Activated T-cell treated with anti-CD3 and anti-CD28 coated beads for 24 hours (primary cell): ENCODE data around the gene APOBEC3G.
A peak's percentile ranks its signal among the peaks of the same experiment; 100 is the strongest.
"Not testable (repeated sequence)": the region's sequence is repeated elsewhere in the genome, so short reads cannot be mapped to it uniquely, and the experiment has no call there.

Experiments
- DNase-seq: peaks from one replicate; pipeline ENCODE4 v3.0.0-alpha.2; 2020; ENCODE audit warnings: low read depth

The APOBEC3G gene

DNA sequence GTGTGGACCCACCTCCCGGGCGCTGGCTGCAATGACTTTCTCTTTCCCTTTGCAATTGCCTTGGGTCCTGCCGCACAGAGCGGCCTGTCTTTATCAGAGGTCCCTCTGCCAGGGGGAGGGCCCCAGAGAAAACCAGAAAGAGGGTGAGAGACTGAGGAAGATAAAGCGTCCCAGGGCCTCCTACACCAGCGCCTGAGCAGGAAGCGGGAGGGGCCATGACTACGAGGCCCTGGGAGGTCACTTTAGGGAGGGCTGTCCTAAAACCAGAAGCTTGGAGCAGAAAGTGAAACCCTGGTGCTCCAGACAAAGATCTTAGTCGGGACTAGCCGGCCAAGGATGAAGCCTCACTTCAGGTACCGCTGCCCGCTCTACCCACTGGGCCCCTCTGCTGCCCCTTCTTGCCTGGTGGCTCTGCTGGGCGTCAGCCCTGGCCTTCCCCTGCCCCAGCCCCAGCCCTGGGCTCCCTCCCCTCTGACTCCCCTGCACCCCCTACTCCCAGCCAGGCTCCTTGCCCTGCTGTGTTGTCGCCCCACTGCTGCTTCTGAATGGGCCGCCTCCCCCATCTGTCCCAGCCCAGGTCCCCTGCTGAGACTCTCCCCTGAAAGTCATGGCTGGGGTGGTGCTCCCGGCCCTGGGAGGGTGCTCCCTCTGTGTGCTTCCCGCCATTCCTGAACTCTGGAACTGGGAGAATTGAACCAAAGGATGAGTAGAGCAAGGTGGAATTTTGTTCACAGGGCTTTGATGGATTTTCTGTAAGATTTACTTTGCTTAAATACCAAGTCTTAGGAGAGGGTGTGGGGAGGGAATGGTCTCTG is at the start of gene APOBEC3G:
Gene APOBEC3G (plus strand): TSS at position 250 of the 815 bp plus-strand sequence. CDS start 87 bp downstream, at position 337.
- peak; percentile 39 for DNase-seq

DNA sequence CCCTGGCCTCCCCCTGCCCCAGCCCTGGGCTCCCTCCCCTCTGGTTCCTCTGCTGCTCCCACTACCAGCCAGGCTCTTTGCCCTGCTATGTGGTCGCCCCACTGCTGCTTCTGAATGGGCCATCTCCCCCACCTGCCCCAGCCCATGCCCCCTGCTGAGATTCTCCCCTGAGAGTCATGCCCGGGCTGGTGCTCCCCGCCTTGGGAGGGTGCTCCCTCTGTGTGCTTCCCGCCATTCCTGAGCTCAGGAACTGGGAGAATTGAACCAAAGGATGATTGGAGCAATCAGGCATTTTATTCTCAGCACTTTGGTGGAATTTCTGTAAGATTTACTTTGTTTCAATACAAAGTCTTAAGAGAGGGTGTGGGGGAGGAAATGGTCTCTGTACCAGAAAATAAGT is 49.4 kb upstream of the APOBEC3G start:
- no peak for DNase-seq

DNA sequence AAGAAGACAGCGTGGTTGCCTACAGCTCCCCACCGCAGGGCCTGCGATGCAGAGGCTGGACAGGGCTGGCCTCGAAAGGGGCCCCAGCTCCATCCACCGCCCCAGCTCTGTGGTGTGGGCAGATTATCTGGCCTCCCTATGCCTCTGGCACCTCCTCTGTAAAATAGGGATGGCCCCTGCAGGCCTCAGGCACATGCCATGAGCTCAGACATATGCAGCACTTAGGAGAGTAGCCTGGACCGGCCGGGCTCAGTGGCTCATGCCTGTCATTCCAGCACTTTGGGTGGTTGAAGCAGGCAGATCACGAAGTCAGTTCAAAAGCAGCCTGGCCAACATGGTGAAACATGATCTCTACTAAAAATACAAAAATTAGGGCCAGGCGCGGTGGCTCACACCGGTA is 48.8 kb upstream of the APOBEC3G start:
- no peak for DNase-seq

DNA sequence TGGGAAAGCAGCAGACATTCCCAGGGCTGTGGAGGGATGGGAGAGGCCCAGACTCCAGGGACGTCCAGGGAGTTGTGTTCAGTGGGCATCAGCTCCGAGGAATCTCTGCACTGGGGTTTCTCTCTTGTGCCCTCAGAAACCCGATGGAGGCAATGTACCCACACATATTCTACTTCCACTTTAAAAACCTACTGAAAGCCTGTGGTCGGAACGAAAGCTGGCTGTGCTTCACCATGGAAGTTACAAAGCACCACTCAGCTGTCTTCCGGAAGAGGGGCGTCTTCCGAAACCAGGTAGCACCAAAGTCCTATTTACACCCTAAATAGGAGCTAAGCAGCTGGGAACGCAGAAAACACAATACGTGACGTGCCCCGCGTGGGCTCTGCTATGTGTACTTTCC is 47.8 kb upstream of the APOBEC3G start:
- DNase-seq, result no peak

DNA sequence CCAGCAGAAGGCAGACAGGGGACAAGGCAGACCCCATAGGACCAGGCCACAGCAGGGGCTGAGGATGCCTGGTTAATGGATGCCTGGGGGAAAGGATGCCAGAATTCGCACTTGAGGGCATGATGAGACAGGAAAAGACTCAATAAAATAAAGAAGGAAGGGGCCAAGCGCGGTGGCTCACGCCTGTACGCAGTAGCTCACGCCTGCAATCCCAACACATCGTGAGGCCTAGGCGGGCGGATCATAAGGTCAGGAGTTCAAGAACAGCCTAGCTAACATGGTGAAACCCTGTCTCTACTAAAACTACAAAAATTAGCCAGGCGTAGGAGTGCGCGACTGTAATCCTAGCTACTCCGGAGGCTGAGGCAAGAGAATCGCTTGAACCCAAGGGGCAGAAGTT is 46.4 kb upstream of the APOBEC3G start:
- no peak for DNase-seq

DNA sequence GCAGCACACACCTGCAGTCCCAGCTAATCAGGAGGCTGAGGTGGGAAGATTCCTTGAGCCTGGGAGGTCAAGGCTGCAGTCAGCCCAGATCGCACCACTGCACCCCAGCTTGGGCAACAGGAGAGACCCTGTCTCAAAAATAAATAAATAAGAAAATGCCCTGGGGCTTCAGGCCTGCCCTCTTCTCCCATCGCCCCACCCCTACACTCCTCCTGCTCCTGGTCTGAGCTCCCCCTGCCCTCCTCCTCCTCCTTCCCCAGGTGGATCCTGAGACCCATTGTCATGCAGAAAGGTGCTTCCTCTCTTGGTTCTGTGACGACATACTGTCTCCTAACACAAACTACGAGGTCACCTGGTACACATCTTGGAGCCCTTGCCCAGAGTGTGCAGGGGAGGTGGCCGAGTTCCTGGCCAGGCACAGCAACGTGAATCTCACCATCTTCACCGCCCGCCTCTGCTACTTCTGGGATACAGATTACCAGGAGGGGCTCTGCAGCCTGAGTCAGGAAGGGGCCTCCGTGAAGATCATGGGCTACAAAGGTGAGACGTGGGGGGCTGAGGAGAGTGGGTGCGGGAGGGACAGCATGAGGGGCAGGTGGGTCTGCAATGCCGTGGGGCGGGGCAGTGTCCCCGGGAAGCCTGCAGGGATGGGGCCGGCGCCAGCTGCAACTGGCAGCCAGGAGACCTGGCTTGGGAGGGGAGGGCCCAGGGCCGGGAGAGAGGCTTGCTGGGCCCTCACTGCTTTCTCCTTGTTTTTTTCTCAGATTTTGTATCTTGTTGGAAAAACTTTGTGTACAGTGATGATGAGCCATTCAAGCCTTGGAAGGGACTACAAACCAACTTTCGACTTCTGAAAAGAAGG is 45.4 kb upstream of the APOBEC3G start:
- not testable (repeated sequence) for DNase-seq

DNA sequence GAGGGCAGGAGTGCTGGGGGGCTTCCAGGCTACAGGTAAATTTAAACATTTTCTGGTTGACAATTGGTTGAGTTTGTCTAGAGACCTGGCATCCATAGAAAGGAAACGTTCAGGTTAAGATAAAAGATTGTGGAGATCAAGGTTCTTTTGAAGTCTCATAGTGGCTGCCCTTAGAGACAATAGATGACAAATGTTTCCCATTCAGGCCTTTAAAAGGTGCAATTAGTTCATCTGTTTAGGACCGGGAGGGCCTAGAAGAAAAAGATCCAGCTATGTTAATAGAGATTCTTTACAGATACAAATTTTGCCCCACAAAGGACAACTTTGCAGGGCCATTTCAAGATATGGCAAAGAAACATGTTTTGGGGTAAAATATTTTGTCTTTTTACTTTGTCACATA is 40.0 kb upstream of the APOBEC3G start:
- not testable (repeated sequence) for DNase-seq

DNA sequence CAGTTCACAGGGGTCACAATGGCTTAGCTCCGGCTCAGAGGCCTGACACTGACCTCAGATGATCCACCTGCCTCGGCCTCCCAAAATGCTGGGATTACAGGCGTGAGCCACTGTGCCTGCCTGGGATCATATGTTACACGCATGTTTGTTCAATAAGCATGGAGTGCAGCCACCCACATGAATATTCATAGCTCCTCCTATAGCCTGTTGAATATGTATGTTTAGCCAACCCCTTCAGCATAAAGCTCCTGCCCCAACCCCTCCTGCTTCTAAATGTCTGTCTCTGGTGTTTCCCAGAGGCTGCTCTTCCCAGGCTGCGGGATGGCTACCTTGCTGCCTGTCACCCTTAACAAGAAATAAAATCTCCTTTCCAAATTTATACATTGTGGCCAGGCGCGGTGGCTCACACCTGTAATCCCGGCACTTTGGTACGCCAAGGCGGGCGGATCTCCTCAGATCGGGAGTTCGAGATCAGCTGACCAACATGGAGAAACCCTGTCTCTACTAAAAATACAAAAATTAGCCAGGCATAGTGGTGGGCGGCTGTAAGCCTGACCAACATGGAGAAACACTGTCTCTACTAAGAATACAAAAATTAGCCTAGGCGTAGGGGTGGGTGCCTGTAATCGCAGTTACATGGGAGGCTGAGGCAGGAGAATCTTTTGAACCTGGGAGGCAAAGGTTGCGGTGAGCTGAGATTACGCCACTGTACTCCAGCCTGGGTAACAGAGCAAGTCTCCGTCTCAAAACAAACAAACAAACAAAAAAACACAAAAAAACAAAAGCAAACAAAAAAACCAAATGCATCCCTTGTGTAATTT is 37.6 kb upstream of the APOBEC3G start:
- no peak for DNase-seq

DNA sequence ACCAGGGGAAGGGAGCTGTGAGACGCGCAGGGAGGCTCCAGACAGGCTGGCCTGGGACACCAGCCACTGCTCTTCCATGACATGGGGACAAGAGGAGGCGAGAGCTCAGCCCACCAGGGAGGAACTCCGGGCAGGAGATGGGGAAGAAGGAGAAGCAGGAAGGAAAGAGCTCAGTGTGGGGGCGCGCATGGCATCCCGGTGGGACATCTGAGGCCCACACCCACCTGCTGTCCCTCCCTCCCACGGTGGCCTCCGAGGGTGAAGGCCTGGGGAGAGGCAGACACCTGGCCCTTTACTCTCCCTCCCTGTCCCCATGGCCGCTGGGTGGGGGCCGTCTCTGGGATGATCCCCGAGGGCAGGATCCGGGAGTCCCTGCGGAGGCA is 36.9 kb upstream of the APOBEC3G start:
- not testable (repeated sequence) for DNase-seq

DNA sequence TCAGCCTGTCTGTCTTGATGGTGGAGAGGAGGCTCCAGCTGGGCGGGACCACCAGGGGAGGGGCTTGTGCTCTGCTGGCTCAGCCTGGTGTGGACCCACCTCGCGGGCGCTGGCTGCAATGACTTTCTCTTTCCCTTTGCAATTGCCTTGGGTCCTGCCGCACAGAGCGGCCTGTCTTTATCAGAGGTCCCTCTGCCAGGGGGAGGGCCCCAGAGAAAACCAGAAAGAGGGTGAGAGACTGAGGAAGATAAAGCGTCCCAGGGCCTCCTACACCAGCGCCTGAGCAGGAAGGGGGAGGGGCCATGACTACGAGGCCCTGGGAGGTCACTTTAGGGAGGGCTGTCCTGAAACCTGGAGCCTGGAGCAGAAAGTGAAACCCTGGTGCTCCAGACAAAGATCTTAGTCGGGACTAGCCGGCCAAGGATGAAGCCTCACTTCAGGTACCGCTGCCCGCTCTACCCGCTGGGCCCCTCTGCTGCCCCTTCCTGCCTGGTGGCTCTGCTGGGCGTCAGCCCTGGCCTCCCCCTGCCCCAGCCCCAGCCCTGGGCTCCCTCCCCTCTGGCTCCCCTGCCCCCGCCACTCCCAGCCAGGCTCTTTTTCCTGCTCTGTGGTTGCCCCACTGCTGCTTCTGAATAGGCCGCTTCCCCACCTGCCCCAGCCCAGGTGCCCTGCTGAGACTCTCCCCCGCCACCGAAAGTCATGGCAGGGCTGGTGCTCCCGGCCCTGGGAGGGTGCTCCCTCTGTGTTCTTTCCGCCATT is 36.4 kb upstream of the APOBEC3G start, which contains the start of gene APOBEC3F:
Gene APOBEC3F (plus strand): TSS at position 327 of the 759 bp plus-strand sequence. CDS start 97 bp downstream, at position 424.
- DNase-seq, result peak; percentile 44

DNA sequence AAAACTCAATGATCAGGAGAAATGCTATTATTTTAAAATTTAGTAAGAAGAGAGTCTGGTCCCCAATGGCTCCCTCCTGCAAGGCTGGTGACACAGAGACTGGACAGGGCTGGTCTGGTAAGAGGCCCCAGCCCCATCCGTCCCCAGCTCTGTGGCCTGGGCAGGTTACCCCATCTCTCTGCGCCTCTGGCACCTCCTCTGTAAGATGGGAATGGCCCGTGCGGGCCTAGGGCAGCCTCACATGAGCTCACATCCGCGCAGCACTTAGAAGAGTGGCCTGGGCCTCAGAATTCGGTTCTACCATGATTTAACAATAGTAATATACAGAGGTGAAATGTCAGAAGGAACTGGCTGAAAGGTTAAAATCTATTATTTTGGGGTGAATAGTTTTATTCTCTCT is 35.2 kb upstream of the APOBEC3G start:
- DNase-seq, result no peak

DNA sequence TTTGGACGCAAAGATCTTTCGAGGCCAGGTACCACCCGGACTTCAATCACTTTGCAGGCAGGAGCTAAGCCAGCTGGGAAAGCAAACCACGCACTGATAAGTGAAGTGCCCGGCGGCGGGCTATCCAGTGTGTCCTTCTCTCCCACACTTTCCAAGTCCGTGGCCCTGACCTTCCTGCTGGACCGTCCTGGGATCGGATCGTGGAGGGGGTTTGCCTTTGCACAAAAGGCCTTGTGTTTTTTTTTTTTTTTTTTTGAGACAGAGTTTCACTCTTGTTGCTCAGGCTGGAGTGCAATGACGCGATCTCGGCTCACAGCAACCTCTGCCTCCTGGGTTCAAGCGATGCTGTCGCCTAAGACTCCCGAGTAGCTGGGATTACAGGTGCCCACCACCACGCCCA is 34.0 kb upstream of the APOBEC3G start:
- not testable (repeated sequence) for DNase-seq

DNA sequence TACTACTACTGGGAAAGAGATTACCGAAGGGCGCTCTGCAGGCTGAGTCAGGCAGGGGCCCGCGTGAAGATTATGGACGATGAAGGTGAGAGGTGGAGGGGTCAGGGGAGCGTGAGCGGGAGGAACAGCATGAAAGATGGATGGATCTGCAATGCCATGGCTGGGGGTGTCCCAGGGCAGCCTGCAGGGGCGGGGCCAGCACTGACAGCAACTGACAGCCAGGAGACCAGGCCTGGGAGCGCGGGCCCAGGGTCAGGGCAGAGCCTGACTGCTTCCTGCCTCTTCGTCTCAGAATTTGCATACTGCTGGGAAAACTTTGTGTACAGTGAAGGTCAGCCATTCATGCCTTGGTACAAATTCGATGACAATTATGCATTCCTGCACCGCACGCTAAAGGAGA is 31.9 kb upstream of the APOBEC3G start:
- DNase-seq, result not testable (repeated sequence)

DNA sequence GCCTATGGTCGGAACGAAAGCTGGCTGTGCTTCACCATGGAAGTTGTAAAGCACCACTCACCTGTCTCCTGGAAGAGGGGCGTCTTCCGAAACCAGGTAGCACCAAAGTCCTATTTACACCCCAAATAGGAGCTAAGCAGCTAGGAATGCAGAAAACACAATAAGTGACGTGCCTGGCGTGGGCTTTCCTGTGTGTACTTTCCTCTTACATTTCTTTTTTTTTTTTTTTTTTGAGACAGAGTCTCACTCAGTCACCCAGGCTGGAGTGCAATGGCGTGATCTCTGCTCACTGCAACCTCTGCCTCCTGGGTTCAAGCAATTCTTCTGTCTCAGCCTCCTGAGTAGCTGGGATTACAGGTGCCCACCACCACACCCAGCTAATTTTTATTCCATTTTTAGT is 27.6 kb upstream of the APOBEC3G start:
- DNase-seq, result not testable (repeated sequence)

DNA sequence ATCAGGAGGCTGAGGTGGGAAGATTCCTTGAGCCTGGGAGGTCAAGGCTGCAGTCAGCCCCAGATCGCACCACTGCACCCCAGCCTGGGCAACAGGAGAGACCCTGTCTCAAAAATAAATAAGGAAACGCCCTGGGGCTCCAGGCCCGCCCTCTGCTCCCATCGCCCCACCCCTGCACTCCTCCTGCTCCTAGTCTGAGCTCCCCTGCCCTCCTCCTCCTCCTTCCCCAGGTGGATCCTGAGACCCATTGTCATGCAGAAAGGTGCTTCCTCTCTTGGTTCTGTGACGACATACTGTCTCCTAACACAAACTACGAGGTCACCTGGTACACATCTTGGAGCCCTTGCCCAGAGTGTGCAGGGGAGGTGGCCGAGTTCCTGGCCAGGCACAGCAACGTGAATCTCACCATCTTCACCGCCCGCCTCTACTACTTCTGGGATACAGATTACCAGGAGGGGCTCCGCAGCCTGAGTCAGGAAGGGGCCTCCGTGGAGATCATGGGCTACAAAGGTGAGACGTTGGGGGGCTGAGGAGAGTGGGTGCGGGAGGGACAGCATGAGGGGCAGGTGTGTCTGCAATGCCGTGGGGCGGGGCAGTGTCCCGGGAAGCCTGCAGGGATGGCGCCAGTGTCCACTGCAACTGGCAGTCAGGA is 25.1 kb upstream of the APOBEC3G start:
- DNase-seq, result not testable (repeated sequence)

DNA sequence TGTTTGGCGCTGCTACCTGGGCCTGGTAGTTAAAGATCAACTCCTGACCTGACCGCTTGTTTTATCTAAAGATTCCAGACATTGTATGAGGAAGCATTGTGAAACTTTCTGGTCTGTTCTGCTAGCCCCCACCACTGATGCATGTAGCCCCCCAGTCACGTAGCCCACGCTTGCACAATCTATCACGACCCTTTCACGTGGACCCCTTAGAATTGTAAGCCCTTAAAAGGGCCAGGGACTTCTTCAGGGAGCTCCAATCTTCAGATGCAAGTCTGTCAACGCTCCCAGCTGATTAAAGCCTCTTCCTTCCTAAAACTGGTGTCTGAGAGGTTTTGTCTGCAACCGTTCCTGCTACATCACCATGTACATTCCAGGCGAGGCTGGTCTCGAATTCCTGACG is 21.4 kb upstream of the APOBEC3G start:
- DNase-seq, result no peak

DNA sequence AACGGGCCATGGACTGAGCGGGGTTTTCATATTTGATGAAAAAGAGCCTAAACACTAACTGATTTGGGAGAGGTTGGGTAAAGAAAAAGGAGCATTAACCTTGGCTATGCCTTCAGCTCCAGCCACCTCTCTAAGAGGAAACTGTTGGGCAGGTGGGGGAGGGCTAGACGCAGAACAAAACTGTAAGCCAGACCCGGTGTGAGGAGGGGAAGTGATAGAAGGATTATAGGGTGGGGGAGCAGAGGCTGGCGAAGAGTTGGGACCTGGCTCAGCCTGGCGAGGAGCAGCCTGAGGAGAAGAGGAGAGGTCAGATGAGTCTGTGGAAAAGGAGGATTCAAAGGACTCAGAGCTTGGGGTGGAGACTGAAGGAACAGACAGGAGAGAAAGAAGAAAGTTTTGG is 15.8 kb upstream of the APOBEC3G start:
- DNase-seq, result not testable (repeated sequence)

DNA sequence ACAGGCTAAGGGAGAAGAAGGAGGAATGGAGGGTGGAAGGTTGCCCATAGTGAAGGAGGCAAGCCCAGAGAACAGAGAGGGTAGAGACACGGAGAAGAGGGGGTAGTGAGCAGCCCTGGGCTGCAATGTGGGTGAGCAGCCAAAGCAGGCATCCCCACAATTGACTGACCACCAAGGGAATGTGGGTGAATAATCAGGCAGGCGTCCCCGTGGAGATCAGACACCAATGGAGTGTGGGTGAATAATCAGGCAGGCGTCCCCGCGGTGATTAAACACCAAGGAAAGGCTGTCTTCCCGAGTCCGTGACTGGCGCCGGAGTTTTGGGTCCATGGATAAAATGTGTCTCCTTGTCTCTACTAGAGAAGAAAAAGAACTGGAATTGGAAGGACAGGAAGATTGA is 15.1 kb upstream of the APOBEC3G start:
- DNase-seq, result not testable (repeated sequence)

DNA sequence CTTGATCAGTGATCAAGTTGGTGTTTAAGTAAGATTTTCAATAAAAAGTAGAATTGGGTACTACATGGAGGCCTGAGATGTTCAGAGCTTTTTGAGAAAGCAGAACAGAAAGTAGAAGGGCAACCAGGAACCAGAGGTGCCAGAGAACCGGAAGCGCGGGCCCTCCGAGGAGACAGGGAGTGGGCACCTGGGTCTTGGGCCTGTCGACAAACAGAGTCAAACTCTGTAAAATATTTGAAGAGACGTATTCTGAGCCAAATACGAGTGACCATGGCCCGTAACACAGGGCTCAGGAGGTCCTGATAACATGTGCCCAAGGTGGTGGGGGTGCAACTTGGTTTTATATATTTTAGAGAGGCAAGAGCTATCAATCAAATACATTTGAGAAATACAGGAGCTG is 13.2 kb upstream of the APOBEC3G start:
- DNase-seq, result not testable (repeated sequence)

DNA sequence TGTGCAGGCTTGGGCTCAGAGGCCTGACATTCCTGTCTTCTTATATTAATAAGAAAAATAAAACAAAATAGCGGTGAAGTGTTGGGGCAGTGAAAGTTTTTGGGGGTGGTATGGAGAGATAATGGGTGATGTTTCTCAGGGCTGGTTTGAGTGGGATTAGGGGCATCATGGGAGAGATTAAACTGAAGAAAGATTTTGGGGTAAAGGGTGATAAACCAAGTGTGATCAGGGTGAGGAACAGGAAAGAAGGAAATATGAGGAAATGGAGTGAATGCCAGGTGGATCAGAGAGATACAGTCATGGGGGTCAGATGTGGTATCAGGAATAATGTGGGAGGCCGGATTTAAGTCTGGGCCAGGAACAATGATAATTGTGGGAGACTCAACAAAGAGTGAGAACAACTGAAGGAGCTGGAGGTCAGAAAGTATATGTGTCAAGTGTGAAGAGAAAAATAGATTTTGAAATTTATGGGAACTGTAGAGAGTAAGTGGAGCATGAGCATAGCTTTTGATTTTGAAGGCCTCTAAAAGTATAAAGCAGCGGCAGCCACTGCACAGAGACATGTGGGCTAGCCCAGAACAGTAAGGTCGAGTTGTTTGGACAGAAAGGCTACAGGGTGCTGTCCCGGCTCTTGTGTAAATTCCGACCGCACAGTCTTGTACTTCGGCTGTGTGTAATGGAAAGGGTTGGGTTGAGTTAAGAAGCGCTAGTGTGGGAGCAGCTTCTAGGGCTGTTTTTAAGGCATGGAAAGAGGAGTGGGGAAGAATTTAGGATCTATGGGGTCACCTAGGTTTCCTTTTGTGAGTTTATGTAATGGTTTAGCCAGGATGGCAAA is 10.4 kb upstream of the APOBEC3G start:
- DNase-seq, result not testable (repeated sequence)
